Activated T-helper 1 cell treated with anti-CD3 and anti-CD28 coated beads, Interleukin-2, amount 50 U/mL, for 16 hours (primary cell): ENCODE results near the gene KLHL25.
"Not testable (repeated sequence)": the region's sequence is repeated elsewhere in the genome, so short reads cannot be mapped to it uniquely, and the experiment has no call there.

Experiments used
- DNase-seq, 2 donors: peaks; one replicate each; pipeline ENCODE4 v3.0.0-alpha.2; 2020; ENCODE audit warnings: low read depth in 1 of 2, low spot score in 1 of 2

KLHL25 gene, protein sequence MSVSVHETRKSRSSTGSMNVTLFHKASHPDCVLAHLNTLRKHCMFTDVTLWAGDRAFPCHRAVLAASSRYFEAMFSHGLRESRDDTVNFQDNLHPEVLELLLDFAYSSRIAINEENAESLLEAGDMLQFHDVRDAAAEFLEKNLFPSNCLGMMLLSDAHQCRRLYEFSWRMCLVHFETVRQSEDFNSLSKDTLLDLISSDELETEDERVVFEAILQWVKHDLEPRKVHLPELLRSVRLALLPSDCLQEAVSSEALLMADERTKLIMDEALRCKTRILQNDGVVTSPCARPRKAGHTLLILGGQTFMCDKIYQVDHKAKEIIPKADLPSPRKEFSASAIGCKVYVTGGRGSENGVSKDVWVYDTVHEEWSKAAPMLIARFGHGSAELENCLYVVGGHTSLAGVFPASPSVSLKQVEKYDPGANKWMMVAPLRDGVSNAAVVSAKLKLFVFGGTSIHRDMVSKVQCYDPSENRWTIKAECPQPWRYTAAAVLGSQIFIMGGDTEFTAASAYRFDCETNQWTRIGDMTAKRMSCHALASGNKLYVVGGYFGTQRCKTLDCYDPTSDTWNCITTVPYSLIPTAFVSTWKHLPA

DNA sequence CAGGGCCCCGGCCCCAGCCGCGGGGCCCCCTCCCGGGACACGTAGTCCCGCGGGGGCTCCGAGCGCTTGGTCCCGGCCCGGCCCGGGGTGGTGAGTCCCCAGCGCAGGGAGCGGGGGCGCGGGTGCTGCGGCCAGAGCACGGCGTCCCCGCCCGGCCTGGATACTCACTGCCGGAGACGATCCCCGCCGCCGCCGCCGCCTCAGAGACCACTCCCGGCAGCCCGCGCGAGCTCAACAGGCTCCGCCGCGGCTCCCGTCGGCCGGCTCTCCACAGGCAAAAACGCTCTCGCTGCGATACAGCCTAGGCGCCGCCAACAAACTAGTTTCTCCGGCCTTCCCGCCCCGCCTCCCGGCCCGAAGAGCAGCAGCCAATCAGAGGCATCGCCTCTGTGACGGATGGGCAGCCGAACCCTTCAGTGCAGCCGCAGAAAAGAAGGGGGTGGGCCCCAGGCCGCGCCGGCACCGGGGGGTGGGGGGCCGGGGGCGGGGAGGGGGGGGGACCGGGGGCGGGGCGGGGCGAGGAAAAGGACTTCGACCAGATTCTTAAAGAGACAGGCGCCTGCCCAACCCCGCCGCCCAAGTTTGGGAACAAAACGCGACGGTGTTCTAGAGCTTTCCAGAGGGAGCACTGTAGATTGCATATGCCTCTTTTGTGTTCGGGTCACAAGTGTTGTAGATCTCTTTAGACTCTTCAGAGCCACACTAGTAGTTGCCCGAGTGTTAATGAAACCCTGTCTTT, at the start of gene KLHL25:
TSS of gene KLHL25 (minus strand) at position 328 of the 739 bp plus-strand sequence. CDS start 25,115 bp downstream, outside the sequence.
- DNase-seq, result peak; percentile 80 to 87

DNA sequence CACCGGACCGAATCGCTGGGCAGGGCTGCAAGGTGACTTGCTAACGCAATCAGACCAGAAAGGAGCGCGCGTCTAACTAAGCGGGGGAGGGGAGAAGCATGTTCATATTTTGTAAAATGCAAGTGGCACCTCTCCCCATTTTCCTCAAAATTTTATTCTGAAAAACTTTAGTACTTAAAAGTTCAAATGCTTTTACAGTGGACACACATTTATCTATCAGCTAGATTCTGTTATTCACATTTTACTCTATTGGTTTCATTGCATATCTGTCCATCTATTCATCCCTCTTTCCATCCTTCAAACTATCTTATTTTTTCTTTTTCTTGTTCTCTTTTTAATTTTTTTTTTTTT, 46.1 kb upstream of the KLHL25 start:
- DNase-seq, result no peak

DNA sequence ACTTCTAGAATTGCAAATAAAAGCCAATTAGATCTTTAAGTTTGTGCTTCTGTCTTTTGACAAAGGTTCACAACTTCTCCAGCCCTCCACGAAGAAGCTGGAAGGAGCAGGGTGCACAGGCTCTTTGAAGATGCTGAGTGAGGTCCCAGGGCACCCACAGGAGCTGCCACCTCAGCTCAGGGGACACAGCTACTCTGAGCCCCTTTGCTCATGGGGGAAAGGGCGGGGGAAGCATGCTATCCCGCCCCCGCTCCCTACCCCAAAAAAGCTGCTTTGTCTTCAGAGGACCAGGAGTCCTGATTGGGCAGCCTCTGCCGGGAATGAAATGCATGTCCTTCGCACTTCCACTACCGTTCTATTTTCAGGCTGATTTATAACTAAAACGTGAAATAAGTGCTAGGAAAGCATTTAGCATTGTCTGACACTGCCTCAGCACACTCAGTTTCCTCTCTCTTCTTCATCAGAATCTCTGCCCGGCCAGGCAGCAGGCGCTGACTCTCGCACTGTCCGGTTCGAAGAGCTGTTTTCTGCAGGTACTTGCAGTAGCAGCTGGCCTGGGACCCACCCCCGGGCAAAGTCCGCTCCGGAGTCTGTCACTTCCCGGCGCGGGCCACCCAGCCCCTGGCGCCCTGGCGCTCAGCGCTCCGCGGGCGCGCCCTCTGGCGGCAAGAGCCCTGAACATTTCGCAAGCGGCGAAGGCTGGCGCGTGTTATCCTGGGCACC, 45.5 kb upstream of the KLHL25 start:
- peak; percentile 66 to 72 for DNase-seq

DNA sequence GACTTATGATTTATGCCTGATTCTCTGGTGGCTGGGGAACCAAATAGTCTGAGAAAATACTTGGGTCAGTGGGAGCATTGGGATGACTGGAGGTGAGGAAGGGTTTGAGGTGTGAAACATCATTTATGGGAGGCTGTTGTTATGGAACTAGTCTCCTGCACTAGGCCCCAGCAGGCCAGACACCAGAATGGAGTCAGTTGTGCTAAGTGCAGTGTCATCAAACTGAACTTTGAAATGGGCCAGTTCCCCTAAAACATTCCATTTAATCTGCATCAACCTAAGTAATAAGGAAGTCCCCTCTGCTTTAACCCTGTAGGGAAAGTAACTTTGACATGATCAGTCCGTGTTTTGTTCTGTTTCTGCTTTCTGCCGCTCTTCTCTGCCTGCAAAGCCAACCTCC, 44.9 kb upstream of the KLHL25 start:
- no peak for DNase-seq

DNA sequence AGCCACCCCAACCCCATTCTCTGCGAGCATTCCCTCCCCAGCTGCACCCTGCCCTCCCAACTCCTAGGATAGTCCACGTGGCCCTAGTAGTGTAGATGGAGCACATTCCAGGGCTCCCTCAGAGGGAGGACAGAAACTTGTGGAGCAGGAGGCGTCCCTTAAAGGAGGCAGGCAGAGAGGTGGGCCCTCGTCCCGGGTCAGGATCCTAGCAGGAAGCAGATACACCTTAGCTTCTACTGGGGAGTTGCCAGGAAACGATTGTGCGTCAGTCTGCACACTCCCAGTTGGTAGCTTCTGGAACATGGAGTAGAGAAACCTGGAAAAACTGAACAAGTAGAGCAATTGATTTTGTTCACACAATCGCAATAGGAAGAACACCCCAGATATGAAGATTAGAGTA, 43.9 kb upstream of the KLHL25 start:
- no peak for DNase-seq

DNA sequence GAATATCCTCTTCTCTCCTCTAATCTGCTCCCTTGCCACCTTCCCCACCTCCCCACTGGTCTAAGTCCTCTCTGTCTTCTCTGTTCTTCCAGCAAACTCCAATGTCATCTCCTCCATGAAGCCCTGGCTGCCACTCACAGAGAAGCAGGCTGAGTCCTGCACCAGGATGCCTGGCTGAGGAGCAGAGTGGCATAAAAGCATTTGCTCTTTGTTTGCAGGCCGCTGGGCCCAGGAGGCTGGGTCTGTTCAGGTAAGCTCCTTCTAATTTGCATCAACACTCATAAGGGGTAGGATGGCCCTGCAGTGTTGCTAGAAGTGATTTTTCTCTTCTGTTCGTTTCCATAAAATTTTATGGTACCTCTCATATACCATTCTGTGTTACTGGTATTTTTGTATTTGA, 43.2 kb upstream of the KLHL25 start:
- no peak for DNase-seq

DNA sequence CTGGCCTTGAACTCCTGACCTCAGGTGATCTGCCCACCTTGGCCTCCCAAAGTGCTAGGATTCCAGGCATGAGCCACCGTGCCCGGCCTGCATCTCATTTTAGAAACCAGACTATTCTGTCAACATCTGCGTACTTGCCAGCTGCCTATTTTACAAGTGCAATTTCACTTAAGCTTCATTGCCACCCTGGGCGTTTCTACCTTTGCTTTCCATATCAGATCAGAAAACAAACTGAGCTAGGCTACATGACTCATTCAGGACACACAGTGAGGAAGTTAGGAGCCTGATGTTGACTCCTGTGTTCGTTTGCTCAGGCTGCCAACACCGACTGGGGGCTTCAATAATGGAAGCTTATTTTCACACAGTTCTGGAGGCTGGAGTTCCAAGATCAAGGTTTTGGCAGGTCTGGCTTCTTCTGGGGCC, 42.3 kb upstream of the KLHL25 start:
- no peak for DNase-seq

DNA sequence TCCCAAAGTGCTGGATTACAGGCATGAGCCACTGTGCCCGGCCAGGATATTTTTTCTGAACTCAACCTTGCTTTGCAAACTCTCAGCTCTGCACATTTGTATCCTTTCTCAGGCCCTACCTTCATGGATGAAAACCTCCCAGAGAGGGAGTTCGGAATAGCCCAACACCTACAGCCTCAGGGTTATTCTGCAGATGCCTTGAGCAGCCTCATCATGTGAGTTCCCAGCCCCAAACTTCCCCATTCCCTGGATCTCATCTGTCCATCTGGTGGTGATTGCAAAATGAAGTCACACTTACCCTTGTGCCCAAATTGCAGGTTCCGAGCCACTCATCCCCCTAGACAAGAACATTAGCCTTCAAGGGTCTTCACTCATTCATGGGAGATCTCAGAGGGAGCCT, 39.9 kb upstream of the KLHL25 start:
- DNase-seq, result no peak

DNA sequence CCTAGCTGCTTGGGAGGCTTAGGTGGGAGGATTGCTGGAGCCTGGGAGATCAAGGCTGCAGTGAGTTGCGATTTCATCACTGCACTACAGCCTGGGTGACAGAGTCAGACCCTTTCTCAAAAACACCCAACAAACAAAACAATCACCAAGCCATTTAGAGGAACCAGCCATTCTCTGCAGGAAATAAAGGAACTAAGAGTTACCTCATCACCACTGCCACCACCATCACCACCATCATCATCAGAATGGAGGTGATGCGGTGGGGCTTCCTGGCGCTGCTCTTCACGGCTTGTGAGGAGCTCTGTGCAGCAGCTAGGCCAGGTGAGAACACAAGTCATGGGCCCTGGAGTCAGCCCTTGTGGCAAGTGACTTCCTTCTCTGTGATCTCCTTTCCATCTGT, 37.7 kb upstream of the KLHL25 start:
- no peak for DNase-seq

DNA sequence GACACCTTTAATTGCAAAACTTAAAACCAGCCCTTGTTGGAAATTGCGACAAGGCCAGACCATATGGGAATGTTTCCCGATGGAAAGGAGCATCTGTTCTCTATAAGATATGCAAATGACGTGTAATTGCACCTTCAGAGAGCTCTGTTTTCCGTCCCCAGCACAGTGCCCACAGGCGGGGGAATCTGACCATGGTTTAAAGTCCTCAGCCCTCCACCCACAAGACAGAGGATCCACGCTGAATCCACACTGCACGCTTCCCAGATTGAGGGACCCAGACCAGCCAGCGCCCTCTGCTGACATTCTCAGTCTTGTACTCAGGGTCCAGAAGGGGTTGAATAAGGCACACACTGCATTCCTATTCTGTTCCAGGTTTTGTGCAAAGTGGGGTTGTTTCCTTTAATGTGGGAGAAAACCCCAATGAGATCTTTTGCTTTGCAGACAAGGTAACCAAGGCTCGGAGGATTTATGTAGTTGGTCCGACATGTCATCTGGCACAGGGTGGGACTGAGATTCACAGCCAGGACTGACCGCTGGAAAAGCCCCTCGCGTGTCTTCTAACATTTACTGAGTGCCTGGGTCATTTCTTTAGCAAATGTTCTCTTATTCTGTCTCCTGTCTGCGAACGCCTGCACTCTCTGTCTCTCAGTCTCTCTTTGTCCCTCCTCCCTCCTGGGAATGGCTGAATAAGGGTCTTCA, 36.8 kb upstream of the KLHL25 start:
- peak in 1 of 2 donors; percentile 8 for DNase-seq

DNA sequence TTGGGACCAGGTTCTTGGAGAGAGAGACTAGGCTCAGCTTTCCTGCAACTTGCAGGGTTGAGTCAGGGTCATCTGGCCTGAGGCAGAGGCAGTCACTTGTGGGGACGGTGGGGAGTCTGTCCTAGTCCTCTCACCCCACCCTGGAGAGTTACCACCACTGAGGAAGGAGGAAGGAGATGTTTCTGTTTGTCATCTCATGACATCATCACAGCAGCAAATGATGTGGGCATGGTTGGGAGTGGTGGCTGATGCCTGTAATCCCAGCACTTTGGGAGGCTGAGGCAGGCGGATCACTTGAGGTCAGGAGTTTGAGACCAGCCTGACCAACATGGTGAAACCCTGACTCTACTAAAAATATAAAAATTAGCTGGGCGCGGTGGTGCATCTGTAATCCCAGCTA, 35.0 kb upstream of the KLHL25 start:
- DNase-seq, result not testable (repeated sequence)

DNA sequence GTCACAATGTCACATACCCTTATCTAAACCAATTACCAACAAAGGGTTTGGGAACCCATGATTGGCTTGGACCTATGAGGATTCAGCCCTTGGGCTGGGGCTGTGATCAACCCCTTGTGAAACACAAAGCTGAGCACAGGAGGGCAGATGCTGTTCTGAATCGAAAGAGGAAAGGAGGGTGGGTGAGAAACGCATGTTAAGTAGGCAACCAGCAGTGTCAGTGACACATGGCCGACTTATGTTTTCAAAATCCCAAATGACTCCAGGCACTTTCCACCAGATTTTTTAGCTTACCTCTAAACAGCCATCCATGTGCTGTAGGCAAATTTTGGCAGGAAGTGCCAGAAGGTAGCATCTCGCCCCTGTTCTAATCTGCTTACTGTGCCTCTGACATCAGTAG, 34.1 kb upstream of the KLHL25 start:
- no peak for DNase-seq

DNA sequence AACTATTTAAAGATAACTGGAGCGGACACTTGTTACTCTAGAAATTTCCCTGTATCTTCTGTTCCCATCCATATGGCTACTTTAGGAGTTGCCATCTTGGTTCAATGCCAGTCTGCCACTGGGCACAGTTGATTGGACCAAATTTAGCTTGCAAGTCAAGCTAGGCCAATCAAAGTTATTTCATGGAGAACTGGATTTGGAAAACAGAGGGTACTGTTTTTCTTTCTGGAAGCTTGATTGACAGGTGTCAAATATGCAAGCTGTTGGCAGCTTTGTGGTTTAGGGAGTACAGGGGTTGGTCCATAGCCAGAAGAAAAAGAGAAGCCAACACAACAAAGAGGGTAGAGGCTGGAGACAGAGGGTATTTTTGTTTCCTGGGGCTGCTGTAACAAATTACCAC, 33.4 kb upstream of the KLHL25 start:
- DNase-seq, result no peak

DNA sequence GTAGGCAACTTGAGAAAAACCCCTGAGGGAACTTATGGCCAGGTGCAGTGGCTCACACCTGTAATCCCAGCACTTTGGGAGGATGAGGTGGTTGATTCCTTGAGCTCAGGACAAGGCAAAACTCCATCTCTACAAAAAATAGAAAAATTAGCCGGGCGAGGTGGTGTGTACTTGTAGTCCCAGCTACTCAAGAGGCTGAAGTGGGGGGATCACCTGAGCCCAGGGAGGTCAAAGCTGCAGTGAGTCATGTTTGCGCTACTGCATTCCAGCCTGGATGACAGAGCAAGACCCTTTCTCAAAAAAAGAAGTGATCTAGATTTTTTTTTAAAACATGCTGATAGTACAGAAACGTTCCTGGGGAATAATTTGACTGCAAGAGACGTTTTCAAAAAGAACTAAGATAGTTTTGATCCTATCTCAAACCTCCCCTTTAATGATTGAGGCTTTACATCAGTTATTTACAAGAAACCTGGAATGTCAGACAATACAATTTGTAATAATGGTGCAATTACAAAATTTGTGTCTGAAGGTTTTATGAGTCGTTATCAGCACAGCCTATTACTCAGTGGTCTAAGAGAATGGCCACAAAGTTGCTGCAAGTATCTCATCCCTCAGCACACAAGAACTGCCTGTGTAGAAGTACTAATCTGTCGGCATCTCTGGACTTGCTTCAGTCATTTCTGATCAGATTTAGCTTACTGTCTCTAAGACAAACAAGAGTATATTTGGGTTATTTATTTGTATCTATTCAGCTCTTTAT, 32.2 kb upstream of the KLHL25 start:
- no peak for DNase-seq

DNA sequence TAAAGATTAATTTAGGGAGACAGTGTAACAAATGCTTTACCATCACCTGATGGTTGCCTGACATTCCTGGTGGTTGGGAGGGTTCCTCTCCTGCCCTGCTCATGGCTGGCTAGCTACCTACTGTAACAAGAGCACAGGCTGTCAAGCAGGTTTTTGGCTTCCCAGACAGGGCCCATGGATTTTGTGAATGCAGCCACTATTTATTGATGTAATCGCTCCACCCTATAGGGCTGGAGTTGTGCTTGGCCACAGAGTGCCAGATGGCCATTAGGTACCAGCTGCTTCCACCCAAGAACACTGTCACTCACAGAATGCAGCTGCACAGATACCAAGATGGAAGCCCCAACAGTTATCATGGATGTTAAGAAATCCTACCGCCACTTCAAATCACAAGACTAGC, 31.0 kb upstream of the KLHL25 start:
- no peak for DNase-seq

DNA sequence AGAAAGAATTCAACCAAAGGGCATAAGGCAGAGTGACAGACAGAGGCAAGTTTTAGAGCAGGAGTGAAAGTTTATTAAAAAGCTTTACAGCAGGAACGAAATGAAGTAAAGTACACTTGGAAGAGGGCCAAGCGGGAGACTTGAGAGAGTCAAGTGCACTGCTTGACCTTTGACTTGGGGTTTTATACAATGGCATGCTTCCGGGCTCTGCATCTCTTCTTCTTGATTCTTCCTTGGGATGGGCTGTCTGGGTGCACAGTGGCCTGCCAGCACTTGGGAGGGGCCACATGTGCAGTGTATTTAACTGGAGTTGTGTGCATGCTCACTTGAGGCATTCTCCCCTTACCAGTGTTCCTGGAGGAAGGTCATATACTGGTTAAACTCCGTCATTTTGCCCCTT, 30.4 kb upstream of the KLHL25 start:
- no peak for DNase-seq

DNA sequence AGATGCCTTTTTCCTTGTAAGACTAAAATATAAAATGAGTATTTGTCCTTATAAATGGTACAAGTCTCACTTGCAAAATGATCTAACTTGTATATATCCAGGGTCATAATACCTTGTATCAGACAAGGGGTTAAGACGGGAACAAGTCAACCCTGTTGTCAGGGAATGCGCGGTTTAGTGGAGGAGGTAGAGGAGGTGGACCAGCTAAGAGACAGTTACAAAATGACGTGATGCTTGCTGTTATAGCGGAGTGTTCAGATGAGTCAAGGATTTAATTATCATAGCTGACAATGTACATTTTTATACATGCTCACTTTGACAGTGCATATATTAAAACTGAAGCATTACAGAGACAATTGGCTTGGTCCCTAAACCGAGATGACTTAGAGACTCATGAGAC, 26.8 kb upstream of the KLHL25 start:
- DNase-seq, result no peak

DNA sequence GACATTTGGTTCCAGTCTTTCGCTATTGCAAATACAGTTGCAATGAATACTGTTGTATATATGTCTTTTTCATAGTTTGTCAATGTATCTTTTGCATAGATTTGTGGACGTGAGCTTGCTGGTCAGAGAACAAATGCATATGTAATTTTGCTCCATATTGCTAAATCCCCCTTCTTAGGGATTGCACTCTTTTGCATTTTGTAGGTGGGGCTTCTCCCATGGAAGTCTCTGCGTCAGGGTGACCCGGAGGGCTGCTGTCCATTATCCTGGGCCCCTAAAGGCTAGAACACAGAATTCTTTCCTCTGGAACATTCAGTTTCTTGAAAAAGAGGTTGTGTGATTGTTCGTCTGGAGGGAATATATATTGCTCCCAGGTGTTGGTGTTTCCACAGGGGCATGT, 25.2 kb upstream of the KLHL25 start:
- no peak for DNase-seq

DNA sequence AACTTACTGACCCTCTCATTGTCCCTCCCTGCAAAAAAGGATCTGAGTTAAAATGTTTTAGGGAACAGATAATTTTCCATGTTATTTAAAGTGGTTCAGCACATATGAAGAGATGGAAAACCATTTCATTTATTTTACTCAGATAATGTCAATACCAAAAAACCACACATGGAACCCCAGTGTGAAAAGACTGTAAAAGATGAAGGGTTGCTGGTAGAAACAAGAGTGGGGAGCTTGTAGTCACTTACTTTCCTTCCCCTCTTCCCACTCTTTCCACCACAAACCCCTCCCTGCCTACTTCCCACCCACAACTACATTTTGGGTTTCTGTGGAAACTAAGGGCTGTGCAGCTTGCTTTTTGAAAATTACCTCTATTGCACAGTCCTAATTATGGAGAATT, 18.5 kb upstream of the KLHL25 start:
- DNase-seq, result no peak

DNA sequence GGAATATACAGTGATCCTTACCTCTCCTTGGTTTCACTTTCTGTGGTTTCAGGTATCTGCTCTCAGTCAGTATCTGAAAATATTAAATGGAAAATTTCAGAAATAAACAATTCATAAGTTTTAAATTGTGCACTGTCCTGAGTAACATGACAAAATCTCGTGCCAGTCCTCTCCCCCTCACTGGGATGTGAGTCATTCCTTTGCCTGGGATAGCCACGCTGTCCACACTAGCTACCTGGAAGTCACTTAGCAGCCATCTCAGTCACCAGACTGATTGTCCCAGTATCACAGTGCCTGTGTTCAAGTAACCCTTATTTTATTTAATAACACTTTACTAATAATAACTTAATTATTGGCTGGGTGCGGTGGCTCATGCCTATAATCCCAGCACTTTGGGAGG, 15.3 kb upstream of the KLHL25 start:
- no peak for DNase-seq
